SIG-M5 (cell line): ENCODE measurements around the gene INPP5D.
"Not testable (repeated sequence)": the region's sequence is repeated elsewhere in the genome, so short reads cannot be mapped to it uniquely, and the experiment has no call there.

Experiments
- DNase-seq: peaks from one replicate; lab custom pipeline; 2025; lab: John Stamatoyannopoulos, UW

INPP5D gene

DNA sequence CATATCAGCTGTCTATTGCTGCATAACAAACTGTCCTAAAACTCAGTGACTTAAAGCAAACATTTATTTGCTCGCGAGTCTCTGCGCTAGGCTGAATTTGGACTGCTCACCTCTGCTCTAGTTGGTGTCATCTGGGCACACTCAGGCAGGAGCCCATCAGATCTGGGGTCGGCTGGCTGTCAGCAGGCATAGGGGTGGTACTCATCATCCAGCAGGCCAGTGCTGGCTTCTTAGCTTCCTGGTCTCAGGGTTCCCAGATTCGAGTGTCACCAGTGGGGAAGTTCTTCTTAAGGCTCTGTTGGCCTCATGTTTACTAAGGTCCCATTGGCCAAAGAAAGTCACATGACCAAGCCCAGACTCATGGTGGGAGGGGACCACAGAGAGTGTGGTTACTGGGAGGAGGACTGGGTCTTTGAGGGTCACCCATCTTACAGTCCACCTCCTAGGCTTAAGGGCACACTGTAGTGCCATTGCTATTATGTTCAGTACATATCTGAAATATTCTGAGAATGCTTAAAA is 119.8 kb downstream of the INPP5D start:
- DNase-seq = no peak

DNA sequence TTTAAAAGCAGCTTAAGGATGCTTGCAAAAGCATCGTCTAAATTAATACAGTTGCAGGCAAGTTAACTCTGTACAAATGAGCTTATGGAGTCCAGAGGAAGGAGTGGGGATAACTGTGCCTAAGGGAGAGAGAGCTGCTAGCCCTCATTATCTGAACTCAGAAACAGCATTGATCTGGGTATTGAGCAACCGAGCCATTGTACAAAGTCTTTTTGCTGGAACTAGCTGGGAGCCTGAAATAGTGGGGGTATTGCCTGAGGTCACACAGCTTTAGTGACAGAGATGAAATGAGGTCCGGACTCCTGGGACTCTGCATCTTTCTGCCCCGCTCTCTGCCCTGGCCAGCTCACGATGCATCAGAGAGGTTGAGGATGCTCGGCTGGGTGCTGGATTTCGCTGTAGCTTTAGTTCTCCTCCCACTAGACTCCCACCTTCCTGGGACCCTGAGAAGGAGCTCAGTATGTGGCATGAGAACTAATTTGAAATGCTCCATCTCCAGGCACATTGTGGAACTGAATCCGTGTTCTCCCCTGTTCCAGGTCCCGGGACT is 123.8 kb downstream of the INPP5D start:
- DNase-seq = no peak

DNA sequence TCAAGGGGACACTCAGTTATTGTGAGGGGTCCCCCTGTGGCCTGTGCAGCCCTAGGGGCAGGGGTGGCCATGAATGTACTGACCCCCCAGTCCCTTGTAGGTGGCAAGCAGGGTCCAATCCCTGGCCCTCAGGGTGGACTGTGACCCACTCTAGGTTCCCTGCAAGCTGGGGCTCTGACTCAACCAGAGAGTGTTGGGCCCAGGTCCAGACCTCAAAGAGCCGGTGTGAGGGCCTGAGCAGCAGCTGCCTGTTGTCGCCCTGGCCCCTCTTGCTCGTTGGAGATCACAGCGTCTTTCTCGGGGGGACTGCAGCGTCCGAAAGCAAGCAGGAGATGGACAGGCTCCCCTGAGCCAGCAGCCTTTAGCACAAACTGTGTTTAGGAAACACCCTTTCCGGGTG is 124.5 kb downstream of the INPP5D start:
- no peak for DNase-seq

DNA sequence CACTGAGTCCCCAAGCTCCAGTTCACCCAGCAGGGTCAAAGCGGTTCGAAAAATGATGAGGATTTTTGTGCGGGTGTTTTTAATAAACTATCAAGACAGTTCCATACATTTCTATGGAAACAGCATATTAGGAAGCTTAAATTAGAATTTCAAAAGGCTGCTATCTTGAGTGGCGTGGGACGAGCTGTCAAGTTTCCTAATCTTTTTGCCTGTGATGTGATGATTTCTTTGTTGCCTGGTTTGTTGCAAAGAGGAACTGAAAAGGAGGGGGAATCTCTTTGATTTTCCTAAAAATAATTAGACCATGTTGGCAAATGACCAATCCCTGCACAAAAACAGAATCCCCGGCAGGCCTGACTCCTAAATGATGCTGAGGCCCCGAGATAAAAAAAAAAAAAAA is 125.2 kb downstream of the INPP5D start:
- DNase-seq = no peak

DNA sequence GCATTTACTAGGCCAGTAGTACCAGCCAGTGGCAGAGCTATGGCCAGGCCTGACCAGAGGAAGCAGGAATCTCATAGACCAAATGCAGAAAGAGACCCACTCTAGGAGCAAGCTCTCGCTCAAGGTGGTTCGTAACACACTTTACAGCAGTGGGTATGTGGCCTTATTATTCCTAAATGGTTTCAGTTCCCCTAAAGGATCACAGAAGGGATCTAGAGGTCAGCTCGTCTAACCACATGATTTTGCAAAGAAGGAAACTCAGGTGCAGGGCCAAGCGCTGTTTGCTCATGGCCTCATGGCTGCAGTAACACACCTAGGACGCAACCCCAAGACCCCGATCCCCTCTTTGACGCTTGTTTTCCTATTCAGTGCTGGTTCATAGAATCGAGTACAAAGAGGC is 125.8 kb downstream of the INPP5D start:
- DNase-seq = no peak

DNA sequence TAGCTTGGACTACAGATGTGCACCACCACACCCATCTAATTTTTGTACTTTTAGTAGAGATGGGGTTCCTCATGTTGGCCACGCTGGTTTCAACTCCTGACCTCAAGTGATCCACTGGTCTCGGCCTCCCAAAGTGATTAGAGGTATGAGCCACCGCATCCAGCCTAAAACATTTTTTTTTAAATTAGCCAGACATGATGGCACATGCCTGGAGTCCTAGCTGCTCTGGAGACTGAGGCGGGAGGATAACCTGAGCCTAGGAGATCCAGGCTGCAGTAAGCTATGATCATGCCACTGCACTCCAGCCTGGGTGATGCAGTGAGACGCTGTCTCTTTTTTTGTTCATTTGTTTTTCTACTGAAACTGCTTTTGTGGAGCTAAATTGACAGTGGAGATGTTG is 126.7 kb downstream of the INPP5D start:
- no peak for DNase-seq

DNA sequence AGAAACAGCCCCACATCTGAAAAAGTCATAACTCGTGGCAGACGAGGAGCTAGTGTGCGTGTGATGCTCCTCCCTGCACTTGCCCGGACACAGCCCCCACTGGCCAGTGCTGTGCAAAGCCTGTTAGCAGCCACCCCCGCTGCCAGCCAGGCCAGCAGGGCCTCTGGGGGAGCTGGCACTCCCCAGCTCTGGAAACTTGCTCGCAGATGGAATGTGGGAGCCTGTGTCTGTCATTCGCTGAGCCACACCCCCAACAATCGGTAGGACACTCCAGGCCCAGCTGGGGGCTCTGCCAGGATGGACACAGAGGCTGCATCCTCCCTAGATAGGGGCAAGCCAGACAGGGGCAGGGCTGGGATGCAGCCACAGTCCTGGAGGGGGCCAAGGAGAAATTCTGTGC is 128.9 kb downstream of the INPP5D start:
- DNase-seq = no peak

DNA sequence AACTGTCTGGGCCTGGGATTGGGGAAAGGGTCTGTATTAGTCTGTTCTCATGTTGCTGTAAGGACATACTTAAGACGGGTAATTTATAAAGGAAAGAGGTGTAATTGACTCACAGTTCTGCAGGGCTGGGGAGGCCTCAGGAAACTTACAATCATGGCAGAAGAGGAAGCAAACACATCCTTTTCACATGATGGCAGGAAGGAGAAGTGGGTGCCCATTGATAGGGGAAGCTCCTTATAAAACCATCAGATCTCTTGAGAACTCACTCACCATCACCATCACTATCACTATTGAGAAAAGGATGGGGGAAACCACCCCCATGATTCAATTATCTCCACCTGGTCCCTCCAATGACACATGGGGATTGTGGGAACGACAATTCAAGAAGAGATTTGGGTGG is 130.9 kb downstream of the INPP5D start:
- not testable (repeated sequence) for DNase-seq

DNA sequence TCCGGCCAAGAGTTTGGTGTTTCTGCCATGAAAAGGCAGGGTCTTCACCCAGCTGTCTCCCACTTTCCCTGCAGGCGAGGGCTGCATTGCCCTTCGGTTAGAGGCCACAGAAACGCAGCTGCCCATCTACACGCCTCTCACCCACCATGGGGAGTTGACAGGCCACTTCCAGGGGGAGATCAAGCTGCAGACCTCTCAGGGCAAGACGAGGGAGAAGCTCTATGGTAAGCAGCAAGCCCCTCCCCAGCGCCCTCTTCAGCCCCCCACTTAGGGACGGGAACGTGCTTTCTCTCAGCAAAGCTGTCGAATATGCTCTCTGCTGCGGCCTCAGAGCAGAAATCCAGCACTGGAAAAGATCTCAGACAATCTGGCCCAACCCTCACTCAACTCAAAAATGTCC is 133.6 kb downstream of the INPP5D start:
- DNase-seq = no peak

DNA sequence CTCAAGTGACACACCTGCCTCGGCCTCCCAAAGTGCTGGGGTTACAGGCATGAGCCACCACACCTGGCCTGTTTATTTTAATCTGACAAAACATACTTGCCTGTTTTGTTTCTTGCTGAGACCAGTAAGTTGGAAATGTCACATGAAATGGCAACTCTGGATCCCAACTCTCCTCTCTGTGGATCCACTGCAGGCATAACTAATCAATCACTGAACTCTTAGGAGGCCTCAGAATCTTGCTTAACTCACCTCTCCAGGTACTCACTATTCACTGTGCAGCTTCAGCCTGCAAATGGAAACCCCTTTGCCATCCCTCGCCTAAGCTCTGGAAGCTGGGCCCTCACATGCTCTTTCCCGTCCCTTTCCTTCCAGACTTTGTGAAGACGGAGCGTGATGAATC is 134.9 kb downstream of the INPP5D start:
- DNase-seq = no peak

DNA sequence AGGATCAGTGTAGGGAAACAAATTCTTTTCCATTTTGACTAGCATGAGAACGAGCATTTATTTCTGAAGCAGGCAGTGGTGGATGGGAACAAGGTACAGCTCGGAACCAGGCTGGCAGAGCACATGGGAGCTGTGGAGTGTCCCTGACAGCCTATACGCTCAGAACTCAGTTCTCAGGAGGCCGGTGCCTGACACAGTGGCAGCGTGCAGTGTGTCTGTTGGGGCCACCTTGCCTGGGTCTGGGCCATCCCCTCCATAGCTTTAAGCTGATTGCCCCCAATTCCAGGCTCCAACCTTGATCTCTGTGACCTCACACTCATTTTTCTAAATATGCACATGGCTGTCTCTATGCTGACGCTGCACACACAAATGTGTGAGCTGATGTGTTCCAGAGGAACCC is 136.9 kb downstream of the INPP5D start:
- DNase-seq = no peak

DNA sequence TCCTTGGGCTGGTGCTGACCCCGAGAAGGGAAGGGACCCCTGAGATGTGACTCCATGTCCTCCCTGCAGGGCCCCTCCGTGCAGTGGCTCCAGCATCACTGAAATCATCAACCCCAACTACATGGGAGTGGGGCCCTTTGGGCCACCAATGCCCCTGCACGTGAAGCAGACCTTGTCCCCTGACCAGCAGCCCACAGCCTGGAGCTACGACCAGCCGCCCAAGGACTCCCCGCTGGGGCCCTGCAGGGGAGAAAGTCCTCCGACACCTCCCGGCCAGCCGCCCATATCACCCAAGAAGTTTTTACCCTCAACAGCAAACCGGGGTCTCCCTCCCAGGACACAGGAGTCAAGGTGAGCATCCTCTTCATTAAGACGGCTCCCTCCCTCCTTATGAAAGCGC is 137.9 kb downstream of the INPP5D start:
- no peak for DNase-seq

DNA sequence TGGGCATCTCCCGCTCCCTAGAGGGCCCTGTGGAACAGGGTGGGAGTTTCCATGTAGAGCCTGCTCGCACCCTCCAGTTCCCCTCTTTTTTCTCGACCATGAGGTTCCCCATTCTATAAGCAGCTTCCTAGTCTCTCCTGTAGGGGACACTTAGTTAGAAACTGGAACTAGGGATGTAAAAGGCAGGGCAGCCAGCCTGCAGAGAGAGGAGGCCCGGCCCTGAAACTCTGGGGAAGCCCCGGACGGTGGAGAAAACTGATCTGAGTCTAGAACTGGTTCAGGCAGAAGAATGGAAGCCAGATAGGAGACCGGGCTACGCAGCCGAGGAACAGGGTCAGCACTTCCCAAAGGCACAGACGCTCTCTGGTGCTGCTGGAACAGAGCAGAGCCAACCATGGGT is 139.7 kb downstream of the INPP5D start:
- no peak for DNase-seq

DNA sequence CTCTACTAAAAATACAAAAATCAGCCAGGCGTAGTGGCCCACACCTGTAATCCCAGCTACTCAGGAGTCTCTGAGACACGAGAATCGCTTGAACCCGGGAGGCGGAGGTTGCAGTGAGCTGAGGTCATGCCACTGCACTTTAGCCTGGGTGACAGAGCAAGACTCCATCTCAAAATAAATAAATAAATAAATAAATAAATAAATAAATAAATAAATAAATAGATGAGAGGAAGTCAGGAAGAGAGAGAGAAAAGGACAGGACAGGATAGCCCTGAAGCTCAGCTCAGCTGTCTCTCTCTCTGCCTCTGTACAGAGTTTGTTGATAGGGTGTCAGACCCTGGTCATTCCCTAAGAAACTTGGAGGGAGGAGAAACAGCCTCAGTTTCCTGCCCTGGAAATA is 140.6 kb downstream of the INPP5D start:
- DNase-seq = not testable (repeated sequence)

DNA sequence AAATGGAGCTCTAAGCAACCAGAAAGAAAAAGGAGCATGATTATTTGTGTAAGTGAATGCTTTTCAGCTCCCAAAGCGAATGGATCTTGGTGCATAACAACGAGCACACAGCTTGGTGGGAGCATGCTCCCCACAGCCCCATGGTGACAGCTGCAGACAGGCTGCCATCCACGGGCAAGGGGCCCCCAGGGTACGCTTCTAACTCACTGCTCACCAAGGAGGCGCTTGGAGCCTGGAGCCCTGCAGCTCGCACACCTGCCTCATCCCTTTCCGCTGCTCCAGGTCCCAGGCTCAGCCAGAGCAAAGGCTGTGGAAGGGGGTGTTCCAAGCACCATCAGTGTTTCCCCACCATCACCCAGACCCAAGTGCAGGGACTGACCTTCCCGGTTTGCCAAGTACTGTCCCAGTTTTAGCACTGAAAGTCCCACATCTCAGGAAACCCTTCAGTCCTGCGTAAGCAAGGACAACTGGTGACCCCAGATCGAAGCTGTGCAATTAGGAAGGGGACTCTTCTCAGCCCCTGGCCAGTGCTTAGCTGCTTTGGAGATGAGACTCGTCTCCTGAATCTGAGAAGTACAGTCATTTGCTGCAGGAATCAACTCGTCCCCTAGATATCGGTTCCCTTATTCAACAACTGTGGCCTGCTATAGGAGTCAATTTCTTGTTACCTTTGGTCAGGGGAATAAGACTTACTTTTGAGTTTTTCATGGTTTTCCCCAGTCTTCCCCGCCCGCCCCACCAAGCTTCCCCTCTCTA is 141.3 kb downstream of the INPP5D start:
- no peak for DNase-seq

DNA sequence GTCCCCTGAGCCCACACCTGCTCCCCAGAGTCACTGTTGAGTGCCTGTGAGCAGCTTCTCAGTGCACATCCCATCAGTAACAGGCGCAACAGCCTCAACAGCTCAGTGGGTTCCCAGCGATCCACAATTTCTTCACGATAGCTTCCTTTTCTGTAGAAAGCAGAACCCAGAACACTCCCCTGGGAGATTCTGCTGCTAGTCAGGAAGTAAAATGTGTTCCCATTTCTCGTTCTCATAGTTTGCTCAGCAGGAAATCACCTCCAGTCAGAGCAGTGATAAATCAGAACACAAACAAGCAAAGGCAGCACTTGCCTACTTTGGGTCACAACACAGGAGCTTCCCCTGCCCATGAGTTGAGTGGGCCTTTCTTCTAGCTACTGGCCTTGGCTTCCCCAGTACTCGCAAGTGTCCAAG is 142.4 kb downstream of the INPP5D start:
- DNase-seq = no peak

DNA sequence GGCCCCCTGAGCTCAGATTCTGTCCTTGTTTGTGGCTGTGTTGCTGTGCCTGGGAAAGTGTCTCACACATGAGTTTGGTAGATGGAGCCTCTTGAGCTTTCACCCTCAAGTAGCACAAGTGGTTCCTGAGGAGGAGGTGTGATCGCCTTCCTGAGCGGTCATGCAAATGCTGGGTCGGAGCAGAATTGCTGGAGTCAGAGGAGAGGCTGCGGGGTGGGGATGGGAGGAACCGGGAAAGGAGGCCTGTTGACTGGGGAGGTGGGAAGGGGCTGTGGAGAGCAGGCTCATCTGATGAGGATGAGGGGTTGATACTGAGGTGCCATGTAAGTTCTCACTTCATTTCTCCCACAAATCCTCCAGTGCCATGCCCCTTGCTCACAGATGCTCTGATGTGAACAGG is 142.9 kb downstream of the INPP5D start:
- no peak for DNase-seq

DNA sequence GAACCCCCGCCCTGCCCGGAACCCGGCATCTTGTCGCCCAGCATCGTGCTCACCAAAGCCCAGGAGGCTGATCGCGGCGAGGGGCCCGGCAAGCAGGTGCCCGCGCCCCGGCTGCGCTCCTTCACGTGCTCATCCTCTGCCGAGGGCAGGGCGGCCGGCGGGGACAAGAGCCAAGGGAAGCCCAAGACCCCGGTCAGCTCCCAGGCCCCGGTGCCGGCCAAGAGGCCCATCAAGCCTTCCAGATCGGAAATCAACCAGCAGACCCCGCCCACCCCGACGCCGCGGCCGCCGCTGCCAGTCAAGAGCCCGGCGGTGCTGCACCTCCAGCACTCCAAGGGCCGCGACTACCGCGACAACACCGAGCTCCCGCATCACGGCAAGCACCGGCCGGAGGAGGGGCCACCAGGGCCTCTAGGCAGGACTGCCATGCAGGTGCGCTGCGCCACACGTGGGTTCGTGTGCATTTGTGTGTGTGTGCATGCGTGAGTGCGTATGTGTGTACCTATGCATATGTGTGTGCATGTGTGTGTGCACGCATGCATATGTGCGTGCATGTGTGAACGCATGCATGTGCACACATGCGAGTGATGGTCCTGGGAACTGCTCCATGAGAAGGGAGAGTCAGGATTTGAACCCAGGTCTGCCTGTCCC is 144.3 kb downstream of the INPP5D start:
- no peak for DNase-seq

DNA sequence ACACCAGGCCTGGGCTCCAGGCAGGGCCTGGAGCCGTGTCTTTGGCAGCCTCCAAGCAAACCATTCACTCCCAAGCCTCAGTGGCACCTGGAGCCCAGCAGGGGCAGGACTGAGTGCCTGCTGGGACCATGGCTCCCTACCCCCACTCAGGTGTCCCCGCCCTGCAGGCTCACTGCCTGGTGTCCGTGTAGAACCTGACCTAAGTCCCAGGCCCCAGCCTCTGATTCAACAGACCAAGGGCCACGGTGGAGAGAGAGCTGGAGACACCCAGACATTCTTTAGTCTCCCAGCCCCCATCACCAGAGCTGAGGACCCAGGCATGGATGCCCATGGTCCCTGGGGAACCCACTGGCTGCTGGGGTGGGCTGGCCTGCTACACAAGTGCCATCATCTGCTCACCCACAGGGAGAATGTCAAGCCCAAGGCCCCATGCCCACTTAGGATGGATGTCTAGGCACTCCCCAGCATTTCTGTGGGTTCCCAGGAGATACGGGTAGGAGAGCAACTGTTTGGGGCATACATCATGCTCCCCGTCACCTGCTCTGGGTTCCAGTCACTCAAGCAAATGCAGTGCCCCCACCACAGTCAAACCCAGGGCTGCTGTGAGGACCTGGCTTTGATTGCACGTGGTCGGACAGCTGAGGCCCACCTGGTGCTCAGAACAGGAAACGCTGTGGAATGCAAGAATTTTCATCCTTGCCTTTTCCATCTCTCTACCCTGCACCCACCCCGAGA is 148.4 kb downstream of the INPP5D start:
- no peak for DNase-seq

DNA sequence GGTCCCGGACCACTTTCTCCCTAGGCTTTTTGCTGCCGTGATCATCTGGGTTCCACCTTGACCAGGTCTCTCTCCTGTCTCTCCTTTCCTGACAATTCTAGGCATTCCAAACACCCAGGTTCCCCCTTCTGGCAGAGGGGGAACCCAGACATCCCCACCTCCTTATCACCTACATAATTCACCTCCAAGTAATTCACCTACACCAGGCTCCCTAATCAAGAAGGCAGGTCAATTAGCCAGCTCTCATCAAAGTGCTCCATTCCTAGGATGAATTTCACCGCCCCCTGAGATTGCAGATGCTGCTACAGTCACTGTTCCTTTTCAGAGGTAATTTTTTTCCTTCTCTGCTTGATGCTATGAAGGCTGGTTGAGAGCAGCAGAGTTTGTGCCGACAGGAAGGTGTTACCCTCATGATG is 149.0 kb downstream of the INPP5D start:
- no peak for DNase-seq

DNA sequence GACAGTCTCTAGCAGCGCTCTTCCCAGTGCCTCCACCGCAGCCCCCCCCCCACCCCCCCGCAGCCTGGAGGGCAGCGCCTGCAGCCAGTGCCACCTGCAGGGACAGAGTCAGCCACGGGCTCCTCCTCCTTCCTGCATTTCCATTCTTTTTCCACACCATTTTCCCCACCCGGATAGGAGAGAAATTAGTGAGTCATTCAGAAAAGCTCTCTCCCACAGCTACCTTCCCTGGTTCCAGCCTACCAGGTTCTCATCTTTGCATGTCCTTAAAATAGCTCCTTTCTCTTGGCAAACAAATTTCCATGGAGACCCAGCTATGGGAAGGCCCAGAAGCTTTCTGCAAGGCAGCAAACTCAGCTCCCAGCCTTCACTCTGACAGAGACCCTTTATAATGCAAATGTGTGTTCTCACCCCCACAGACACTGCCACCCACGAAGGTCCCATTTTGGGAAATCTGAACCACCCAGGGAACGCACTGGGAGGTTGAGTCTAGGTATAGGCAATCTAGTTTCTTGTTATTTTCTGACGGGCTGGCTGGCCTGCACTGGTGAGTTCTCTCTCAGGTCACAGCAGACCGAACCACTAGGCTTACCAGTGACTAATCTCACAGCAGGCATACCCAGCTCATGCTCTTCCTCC is 149.5 kb downstream of the INPP5D start:
- DNase-seq = no peak

DNA sequence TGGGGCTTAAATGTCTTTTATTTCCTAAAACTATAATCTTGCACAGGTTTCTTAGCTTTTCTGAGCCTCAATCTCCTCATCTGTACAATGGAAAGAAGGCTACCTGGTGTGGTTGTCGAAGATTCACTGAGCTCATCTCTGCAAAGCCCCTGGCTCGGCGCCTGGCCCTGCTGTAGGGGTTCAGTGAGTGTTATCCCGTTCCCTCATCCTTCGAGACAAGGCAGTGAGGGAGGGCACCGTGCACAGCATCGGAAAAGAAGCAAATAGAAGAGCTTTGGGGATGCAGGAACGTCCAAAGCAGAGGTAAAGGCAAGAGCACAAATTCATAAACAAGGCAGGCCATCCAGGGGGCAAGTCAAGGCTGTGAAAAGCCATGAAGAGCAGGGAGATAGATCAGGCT is 150.1 kb downstream of the INPP5D start:
- no peak for DNase-seq
